NCI-H2227 (cell line): Measurements from ENCODE around the gene JAGN1.
"Not testable (repeated sequence)": the region's sequence is repeated elsewhere in the genome, so short reads cannot be mapped to it uniquely, and the experiment has no call there.

Source experiments
- DNase-seq: peaks from one replicate; lab custom pipeline; 2025; ENCODE audit not compliant: unreplicated experiment; lab: John Stamatoyannopoulos, UW

Gene JAGN1

GRCh38 chr3:9916734-9917680, 26.6 kb downstream of the JAGN1 start, which contains the start of gene IL17RC:
IL17RC (plus strand) TSS chr3:9917098; CDS start chr3:9917316, 218 bp downstream.
- DNase-seq, result peak; percentile 69

- no peak for DNase-seq
Measured at GRCh38 chr3:9917820-9918219, 27.4 kb downstream of the JAGN1 start.

GRCh38 chr3:9918261-9919038, 28.0 kb downstream of the JAGN1 start:
- DNase-seq, result no peak

GRCh38 chr3:9928158-9928557, 37.7 kb downstream of the JAGN1 start:
- no peak for DNase-seq

GRCh38 chr3:9930804-9931418, 40.5 kb downstream of the JAGN1 start:
- no peak for DNase-seq

- DNase-seq, result no peak
Measured at GRCh38 chr3:9932535-9932842, 42.1 kb downstream of the JAGN1 start.

GRCh38 chr3:9932843-9933560, 42.6 kb downstream of the JAGN1 start:
- peak; percentile 79 for DNase-seq

GRCh38 chr3:9933561-9934234, 43.3 kb downstream of the JAGN1 start, which contains the start of gene CRELD1:
CRELD1 (plus strand) TSS chr3:9933834; CDS start chr3:9934439, 605 bp downstream.
- DNase-seq, result peak; percentile 94

GRCh38 chr3:9934235-9934621, 43.8 kb downstream of the JAGN1 start:
- DNase-seq, result peak; percentile 62

GRCh38 chr3:9934993-9935392, 44.6 kb downstream of the JAGN1 start:
- no peak for DNase-seq

- no peak for DNase-seq
Measured at GRCh38 chr3:9935966-9936510, 45.6 kb downstream of the JAGN1 start.

GRCh38 chr3:9937486-9938238, 47.3 kb downstream of the JAGN1 start:
- DNase-seq, result no peak

- DNase-seq, result no peak
Measured at GRCh38 chr3:9938966-9939365, 48.6 kb downstream of the JAGN1 start.

- DNase-seq, result not testable (repeated sequence)
Measured at GRCh38 chr3:9939906-9940305, 49.5 kb downstream of the JAGN1 start.

GRCh38 chr3:9940746-9941145, 50.3 kb downstream of the JAGN1 start:
- no peak for DNase-seq

- DNase-seq, result no peak
Measured at GRCh38 chr3:9942164-9942563, 51.8 kb downstream of the JAGN1 start.

- DNase-seq, result no peak
Measured at GRCh38 chr3:9942934-9943690, 52.7 kb downstream of the JAGN1 start.
